NCI-H2171 (cell line): ENCODE data around the gene OPN1MW.
"Not testable (repeated sequence)": the region's sequence is repeated elsewhere in the genome, so short reads cannot be mapped to it uniquely, and the experiment has no call there.

Source experiments
- DNase-seq: peaks from one replicate; lab custom pipeline; 2025; lab: John Stamatoyannopoulos, UW

OPN1MW gene

DNA sequence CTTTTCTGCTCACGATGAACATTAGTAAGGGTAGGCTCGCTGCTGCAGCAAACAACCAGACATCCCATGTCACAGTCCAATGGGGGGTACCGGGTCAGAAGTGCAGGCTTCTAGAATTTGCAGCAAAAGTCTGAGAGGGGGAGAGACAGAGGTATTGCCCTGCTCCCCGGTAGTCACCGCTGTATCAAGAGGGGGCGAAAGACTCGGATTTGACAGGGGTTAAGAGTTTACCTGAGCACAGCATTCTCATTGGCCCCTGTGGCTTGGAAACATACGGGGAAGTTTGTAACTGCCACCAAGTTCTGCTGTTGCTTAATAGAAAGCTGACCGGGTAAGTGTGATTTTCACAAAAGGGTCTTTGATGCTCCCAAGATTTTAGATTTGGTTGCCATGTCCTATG is 28.7 kb downstream of the OPN1MW start:
- not testable (repeated sequence) for DNase-seq

DNA sequence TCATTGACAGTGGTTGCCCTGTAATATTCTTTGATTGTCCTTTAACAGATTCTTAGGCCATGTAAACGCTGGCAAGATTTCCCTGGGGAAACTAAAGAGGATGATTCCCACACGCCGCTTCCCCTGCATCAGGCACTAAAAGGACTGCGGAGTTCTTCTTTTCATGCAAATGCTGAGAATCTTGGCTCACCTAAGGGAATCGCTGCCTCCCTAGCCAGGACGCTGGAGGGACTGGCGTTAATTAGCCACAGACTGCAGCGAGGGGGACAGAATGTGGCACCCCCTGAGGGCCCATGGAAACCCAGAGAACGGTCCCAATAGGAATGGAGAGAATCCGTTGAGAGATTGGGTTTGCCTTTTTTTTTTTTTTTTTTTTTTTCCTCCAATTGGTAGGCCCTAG is 29.1 kb downstream of the OPN1MW start:
- DNase-seq, result not testable (repeated sequence)

DNA sequence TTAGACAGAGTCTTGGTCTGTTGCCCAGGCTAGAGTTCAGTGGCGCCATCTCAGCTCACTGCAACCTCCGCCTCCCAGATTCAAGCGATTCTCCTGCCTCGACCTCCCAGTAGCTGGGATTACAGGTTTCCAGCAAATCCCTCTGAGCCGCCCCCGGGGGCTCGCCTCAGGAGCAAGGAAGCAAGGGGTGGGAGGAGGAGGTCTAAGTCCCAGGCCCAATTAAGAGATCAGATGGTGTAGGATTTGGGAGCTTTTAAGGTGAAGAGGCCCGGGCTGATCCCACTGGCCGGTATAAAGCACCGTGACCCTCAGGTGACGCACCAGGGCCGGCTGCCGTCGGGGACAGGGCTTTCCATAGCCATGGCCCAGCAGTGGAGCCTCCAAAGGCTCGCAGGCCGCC is 37.1 kb downstream of the OPN1MW start, which contains the start of gene OPN1MW2:
Gene OPN1MW2, plus strand, starts transcription at position 301 of the 400 bp plus-strand sequence. Its CDS starts 60 bp downstream, at position 361.
- DNase-seq, result not testable (repeated sequence)

DNA sequence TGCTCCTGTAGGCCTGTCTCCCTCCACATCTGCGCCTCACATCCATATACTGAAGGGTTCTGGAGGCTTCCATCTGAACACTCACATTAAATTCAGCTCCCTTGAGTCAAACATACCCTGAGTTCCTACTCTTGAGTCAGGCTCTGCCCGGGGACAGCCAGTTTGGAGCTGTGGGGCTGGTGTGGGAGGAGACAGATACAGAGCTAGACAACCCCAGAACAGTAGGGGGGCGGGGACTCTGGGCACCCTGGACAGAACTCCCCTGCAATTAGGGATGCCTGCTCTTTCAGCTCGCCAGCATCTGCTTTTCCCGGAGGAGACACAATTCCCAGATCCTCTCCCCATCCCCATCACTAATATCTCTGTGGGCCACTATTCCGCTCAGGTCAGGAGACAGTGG is 42.9 kb downstream of the OPN1MW start:
- not testable (repeated sequence) for DNase-seq

DNA sequence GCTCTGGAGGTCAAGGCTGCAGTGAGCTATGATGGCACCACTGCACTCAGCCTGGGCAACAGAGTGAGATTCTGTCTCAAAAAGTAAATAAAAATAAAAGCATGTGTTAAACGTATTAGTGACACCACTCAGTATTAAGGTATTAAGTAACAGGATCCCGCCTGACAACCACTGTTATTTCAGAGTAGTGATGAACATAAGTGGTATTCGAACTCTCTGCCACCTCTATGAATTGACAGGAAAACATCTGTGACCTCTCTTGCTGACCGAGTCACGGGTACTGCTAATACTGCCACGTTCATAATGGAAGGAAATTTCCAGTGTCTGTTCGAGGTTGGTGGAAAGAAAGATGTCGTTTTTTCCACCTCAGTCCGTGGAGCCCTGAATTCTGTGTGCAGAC is 44.3 kb downstream of the OPN1MW start:
- DNase-seq, result not testable (repeated sequence)

DNA sequence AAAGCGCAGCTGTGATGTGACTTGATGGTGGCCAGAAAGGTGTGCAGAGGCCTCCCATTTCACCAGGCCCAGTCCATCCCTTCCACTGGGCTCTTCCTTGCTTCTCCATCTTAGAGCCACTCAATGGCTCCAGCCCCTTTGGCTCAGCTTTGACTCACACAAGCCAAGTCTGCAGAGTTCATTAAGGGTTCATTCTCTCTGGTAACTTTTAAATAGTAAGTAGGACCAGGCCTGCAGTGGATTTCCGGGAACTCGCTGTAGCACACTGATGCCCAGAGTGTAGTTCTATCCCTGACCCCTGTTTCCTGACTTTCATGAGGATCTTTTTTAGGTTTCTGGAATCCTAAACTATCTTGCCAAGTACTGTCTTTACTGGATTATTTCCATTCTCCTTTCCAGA is 49.0 kb downstream of the OPN1MW start:
- not testable (repeated sequence) for DNase-seq

DNA sequence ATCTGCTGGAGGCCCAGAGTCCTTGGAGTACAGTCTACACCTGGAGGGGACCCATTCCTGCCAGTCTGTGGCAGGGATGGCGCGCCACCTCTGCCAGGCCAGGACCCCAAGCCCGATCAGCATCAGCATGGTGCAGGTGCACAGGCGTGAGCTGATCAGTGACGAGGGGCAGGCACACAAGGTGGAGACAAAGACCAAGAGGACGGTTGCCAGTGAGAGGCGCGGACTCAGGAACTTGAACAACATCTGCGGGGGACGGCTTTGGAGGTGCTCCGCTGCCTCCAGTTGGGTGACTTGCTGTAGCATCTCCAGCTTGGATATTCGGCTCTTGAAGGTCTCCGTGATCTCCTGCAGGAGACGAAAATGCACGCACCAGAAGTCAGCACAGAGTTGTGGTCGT is 51.2 kb downstream of the OPN1MW start:
- not testable (repeated sequence) for DNase-seq

DNA sequence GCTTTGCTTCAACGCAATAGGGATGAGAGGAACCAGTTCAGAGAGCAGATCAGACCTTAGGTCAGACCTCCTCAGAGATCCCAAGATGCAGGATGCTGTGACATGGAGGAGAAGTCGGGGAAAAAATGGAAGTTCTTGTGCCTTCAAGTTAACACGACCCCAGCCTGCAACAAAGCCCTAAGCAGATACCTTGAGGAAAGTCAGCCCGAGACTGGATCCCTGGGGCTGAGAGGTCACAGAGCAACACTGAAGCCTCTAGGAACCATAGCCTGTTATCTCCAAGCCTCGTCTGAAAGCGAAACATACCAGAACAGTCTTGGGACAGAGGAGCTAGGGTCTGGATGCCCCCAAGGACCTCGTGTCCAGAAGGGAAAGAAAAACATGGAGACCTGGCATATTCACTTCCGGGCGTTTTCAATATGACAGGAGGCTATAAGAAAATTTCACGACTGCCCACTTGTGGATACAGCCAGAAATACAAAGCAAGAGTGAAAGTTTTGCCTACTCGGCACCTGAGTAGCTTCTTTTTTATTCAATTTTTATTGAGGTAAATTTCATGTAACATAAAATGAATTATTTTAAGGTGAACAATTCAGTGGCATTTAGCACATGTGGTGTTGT is 56.7 kb downstream of the OPN1MW start:
- DNase-seq, result not testable (repeated sequence)

DNA sequence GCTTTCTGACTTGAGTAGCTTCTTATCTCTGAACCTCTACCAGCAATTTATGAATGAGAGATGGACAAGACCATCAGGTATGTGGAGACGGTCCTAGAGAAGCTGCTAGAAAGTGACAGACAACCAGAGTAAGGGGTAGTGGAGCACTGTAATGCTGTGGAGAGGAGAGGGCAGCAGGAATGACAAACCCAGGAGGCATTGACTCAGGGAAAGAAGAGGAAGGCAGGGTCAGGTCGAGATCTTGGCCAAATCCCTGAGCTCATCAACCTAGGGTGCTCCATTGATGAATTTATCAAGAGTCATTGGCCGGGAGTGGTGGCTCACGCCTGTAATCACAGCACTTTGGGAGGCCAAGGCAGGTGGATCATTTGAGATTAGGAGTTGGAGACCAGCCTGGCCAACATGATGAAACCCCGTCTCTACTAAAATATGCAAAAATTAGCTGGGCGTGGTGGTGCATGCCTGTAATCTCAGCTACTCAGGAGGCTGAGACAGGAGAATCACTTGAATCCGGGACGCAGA is 57.6 kb downstream of the OPN1MW start:
- DNase-seq, result not testable (repeated sequence)
